ENCODE results near the gene RNF144A. TPM values are rescaled to one million over a fixed set of nuclear protein-coding genes. Genes with fewer than 3 reads are reported as not detected.

RNF144A gene
- total RNA-seq, 1 donor from 2014 or later, result 52.8 TPM

DNA sequence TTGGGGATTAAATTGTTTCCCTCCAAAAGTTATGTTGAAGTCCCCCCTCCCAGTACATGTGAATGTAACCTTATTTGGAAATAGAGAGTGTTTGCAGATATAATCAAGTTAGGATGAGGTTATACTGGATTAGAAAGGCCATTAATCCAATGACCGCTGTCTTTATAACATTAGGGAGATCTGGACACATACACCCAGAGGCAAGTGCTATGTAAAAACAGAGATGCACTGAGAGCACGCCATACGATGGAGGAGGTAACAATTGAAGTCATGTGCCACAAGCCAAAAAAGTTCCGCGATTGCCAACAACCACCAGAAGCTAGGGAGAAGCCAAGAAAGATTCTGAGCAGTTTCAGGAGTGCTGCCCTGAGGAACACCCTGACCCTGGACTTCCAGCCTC is 153.3 kb downstream of the RNF144A start:
- Mint-ChIP-seq H3K4me3 (no peak overlapping the region), H3K9me3 (no peaks in the 10 kb centered on the region), H3K27ac (no peak overlapping the region), H3K27me3 (ENCODE audit: low read depth) (peaks cover 2% of the 10 kb centered on the region), H3K36me3 (peaks cover 13% of the 10 kb centered on the region), H3K4me1 (no peaks in the 10 kb centered on the region)
- DNase-seq (ENCODE audit: low spot score in 2 of 2, unreplicated experiment in 2 of 2), result no peak
- TF ChIP-seq, protein P1, sequence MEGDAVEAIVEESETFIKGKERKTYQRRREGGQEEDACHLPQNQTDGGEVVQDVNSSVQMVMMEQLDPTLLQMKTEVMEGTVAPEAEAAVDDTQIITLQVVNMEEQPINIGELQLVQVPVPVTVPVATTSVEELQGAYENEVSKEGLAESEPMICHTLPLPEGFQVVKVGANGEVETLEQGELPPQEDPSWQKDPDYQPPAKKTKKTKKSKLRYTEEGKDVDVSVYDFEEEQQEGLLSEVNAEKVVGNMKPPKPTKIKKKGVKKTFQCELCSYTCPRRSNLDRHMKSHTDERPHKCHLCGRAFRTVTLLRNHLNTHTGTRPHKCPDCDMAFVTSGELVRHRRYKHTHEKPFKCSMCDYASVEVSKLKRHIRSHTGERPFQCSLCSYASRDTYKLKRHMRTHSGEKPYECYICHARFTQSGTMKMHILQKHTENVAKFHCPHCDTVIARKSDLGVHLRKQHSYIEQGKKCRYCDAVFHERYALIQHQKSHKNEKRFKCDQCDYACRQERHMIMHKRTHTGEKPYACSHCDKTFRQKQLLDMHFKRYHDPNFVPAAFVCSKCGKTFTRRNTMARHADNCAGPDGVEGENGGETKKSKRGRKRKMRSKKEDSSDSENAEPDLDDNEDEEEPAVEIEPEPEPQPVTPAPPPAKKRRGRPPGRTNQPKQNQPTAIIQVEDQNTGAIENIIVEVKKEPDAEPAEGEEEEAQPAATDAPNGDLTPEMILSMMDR (IDR thresholded peaks at IDR 0.05; ENCODE audit: unreplicated experiment), result no peak

DNA sequence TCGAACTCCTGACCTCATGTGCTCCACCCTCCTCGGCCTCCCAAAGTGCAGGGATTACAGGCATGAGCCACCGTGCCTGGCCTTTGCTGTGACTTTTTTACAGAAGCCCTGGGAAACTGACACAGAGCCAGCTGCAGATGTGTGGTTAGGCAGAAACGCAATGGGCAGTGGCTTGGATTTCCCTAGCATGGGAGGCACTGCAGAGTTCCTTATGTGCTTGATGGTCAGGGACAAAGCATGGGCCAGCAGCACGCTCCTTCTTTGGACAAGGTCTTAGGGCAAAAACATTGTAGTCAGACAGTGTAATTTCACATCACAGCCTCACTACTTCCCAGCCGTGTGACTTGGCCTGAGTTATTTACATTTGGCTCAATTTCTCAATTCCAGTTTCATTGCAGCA is 153.9 kb downstream of the RNF144A start:
- no peak overlapping the region for H3K27ac Mint-ChIP-seq

DNA sequence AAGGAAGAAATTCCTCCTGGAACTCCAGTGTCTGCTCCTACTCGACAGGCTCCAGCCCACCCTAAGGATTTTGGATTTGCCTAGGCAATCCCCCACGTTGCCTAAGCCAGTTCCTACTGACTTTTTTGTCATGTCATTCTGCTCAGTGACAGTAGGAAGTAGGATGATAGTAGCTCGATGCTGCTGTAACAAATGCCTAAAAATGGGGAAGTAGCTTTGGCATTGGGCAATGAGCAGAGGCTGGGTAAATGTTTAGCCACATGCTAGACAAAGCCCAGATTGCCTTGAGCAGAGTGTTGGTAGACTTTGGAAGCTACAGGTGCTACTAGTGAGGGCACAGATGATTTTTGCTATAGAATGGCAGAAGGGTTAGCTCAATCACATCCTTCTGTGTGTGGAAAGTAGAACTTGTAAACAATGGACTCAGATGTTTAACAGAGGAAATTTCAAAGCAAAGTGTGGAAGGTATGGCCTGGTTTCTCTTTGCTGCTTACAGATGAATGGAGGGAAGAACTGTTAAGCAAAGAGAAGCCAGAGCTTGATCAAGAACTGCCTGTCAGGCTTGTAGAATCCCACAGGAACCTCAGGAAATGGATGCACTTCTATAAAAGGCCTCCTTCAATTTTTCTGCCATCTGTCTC is 154.8 kb downstream of the RNF144A start:
- Mint-ChIP-seq H3K4me3 (no peak overlapping the region), H3K9me3 (no peaks in the 10 kb centered on the region), H3K4me1 (no peaks in the 10 kb centered on the region), H3K36me3 (peaks cover 17% of the 10 kb centered on the region), H3K27me3 (ENCODE audit: low read depth) (peaks cover 2% of the 10 kb centered on the region), H3K27ac (no peak overlapping the region)
- TF ChIP-seq, protein P1 (IDR thresholded peaks at IDR 0.05; ENCODE audit: unreplicated experiment), result no peak
- DNase-seq (ENCODE audit: low spot score in 2 of 2, unreplicated experiment in 2 of 2), result no peak

More for the DNA sequence above, 153.9 kb downstream of the RNF144A start:
- peaks cover 2% of the 10 kb centered on the region for H3K27me3 Mint-ChIP-seq (ENCODE audit: low read depth)
- DNase-seq (ENCODE audit: low spot score in 2 of 2, unreplicated experiment in 2 of 2), result no peak
- no peaks in the 10 kb centered on the region for H3K9me3 Mint-ChIP-seq
- TF ChIP-seq, protein P1 (IDR thresholded peaks at IDR 0.05; ENCODE audit: unreplicated experiment), result no peak
- H3K4me3 Mint-ChIP-seq, result no peak overlapping the region
- H3K4me1 Mint-ChIP-seq, result no peaks in the 10 kb centered on the region
- peaks cover 17% of the 10 kb centered on the region for H3K36me3 Mint-ChIP-seq

DNA sequence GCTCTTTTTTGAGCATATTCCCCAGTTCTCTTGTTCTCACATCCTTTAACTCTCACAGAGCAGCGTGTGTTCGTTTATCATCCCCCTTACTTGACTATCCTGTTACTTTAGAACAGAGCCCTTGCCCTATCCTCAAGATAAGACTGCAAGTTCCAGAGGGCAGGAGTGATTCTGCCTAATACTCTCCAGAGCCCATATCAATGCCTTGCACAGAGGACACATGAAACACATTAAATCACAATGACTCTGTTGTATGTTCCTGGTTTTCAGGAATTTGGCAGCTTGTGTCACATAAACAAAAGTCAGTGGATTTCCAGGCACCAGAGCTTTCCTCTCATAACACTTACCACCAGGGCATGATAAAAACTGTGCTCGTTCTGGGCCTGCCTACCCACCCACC is 156.7 kb downstream of the RNF144A start:
- Mint-ChIP-seq H3K4me1 (no peaks in the 10 kb centered on the region), H3K36me3 (peaks cover 17% of the 10 kb centered on the region), H3K4me3 (no peak overlapping the region), H3K27me3 (ENCODE audit: low read depth) (peaks cover 2% of the 10 kb centered on the region), H3K9me3 (no peaks in the 10 kb centered on the region), H3K27ac (no peak overlapping the region)
- DNase-seq (ENCODE audit: low spot score in 2 of 2, unreplicated experiment in 2 of 2), result no peak
- TF ChIP-seq, protein P1 (IDR thresholded peaks at IDR 0.05; ENCODE audit: unreplicated experiment), result no peak

DNA sequence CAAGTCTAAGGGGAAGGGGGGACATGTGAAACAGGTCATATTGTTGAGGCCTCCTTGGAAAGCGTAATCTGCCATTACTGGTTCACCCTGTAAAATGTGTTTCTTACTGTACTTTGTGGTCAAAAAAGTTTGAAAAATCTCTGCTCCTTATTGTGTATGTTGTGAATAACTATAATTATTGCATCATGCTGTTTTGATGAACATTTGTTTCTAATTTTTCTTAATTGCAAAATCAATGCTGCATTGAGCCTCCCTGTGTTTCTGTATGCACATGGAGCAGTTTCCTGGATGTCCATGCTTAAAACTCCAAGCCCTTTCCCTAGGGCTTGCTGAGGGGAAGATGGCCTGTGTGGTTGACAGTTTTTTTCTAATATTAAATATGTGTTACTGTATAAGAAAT is 158.6 kb downstream of the RNF144A start:
- Mint-ChIP-seq H3K27ac (no peak overlapping the region), H3K36me3 (peaks cover 14% of the 10 kb centered on the region), H3K4me1 (no peaks in the 10 kb centered on the region), H3K27me3 (ENCODE audit: low read depth) (no peaks in the 10 kb centered on the region), H3K4me3 (no peak overlapping the region), H3K9me3 (no peaks in the 10 kb centered on the region)
- TF ChIP-seq, protein P1 (IDR thresholded peaks at IDR 0.05; ENCODE audit: unreplicated experiment), result no peak
- no peak for DNase-seq (ENCODE audit: low spot score in 2 of 2, unreplicated experiment in 2 of 2)
